ENCODE results near the gene NSFL1C.
"Not testable (repeated sequence)": the region's sequence is repeated elsewhere in the genome, so short reads cannot be mapped to it uniquely, and the experiment has no call there.

Gene NSFL1C

DNA sequence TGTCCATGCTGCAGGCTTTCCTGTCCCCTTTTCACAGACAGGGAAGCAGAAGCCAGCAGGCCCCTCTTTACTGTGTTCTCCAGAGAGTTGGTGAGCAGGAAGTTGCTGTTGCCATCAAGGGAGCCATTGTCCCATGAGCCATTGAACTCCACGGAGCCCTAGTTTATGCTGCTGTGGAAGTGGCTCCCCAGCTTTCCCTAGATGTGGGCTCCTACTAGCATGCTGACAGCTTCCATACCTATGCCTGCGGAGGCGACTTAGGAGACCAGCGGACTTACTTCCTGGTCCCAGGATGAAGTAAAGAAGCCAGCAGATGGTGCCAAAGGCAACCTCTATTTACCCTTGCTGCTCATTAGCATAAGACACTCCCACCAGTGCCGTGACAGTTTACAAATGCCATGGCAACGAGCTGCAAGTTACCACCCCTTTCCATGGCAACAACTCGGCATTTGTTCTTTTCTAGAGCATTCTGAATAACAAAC, 43.0 kb downstream of the NSFL1C start:
- DNase-seq (ENCODE audit: low read depth, low spot score) = peak; percentile 78

DNA sequence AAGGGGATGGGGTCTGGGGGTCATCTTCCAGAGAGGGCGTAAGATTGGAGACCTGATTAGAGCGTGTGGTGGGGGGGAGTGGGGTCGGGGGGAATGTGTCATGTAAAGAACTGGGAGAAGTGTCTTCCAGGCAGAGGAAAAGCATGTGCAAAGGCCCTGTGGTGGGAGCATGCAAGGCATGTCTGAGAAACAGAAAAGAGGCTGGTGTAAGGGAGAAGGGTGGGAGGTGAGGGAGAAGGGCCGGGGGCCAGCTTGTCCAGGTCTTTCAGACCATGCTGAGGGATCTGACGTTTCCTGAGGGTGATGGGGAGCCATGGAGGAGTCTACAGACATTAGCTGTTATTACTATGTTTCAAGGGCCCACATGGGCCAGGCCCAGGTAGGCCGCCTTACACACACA, 43.4 kb downstream of the NSFL1C start:
- DNase-seq (ENCODE audit: low read depth, low spot score) = no peak

DNA sequence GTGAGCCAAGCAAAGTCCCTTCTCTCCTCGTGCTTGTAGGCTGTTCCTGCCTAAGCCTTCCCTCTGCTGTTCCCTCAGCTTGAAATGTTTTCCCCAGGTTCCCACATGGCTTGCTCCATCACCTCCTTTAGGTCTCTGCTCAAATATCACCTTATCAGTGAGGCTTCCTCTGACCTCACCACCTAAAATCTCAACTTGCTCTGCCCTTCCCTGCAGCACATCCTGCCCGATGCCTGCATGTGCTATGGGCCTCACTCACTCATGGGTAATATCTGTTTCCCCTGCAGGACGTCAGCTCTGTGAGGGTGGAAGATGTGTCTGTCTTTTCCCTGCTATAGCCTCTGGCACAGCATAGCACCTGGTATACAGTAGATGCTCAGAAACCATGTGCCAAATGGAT, 43.9 kb downstream of the NSFL1C start:
- DNase-seq (ENCODE audit: low read depth, low spot score) = no peak

DNA sequence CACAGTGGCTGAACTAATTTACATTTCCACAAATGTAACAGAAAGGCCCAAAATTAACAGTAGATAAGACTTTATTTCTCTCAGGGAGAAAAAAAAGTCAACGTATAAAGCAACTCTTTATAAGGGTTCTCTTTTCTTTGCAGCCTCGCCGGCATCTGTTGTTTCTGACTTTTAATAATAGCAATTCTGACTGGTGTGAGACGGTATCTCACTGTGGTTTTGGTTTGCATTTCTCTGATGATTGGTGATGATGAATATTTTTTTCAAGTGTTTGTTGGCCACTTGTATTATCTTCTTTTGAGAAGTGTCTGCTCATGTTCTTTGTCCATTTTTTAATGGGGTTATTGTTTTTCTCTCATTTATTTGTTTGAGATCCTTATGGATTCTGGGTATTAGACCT, 46.6 kb downstream of the NSFL1C start:
- DNase-seq (ENCODE audit: low read depth, low spot score) = no peak

DNA sequence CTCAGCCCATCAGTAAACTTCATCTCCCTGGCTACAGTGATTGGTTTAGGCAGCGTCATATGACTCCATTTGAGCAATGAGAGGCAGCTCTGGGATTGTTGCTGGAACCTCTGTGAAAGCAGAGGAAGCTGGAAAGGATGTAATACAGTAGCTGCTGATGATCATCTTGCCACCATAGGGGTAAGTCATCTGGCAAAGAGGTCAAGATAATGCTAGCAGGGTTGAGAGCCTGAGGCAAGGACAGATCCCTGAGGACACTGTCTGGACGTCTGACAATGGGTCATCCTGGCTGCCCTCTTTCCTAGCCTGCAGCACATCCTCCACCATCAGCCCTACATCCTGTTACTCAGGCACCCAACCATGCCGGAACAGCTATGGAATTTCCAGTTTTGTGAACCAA, 48.3 kb downstream of the NSFL1C start:
- no peak for DNase-seq (ENCODE audit: low read depth, low spot score)

DNA sequence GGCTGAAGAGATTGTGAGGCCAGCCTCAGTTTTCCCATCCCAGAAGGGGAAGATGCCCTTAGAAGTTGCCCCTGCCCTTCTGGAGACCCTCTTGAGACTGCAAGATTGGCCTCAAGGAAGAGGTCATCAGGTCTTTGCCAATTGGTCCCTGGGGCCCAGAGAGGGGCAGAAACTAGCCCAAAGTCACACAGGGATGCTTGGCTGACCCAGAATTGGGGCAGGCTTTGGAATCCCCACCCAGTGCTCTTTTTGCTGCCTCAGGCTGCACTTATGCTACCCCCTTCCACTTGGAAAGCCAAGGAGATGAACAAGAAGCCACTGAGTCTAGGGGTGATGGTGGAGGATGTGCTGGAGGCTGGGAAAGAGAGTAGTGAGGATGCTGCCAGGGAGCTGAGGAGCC, 48.9 kb downstream of the NSFL1C start:
- no peak for DNase-seq (ENCODE audit: low read depth, low spot score)

DNA sequence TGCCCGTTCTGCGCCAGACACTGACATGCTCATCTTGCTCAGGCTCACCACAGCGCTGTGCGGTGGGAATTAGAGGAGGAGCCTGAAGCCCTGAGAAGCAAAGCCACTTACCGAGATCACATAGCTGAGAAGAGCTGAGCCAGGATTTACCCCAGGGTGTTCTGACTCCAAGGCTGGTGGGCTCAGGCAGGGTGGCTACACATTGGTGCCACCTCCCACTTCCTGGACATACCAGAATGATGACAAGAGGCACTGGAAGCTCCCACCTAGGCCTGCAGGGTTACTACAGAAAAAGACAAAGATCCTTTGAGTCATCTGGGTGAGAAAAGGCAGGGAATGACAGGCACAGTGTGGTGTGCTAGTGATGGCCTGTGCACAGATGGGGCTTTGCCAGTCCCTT, 49.4 kb downstream of the NSFL1C start:
- DNase-seq (ENCODE audit: low read depth, low spot score) = peak; percentile 14

DNA sequence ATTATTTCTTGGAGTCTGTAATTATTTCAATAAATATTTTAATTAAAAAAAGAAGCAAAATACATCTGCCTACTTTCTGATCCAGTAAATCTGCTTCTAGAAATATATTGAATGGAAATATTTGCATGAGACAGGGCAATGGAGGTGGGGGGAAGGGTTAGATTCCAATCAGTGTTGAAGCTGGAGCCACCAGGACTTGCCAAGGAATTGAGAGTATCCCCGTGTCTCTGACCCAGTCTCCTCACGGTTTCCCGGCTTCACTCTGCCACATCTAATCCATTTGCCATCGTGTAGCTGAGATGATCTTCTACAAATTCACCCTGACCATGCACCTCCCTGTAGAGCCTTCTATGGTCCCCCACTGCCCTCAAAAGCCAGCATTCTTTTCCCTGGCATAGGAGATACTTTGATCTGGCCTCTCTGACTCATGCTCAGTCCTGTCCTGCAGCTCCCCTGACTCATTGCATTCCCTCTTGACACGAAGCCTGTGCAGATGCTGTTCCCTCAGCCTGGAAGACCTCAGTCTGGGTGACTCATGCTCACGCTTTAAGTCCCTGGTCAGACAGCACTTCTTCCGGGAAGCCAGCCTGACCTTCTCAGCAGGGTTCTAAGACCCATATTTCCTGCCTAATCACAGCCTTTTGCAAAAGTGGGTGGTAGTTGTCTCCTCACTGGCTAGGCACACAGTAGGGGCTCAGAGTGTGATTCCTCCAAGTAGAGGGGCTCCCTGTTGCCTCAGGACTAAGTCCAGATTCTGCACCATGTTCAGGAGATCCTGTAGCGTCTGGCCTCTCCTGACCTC, 50.8 kb downstream of the NSFL1C start:
- DNase-seq (ENCODE audit: low read depth, low spot score) = peak; percentile 72

DNA sequence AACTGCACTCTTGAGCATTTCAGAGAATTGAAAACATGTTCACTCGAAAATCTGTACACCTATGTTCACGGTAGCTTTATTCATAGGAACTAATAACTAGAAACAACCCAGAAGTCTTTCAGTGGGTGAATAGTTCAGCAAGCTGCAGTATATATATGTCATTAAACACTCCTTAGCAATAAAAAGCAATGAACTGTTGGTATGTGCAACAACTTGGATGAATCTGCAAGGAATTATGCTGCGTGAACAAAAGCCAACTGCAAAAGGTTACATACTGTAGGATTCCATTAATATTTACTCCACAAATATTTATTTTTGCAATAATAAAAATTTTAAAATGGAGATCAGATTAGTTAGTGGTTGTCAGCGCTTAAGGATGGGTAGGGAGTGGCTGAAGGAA, 51.7 kb downstream of the NSFL1C start:
- DNase-seq (ENCODE audit: low read depth, low spot score) = no peak

DNA sequence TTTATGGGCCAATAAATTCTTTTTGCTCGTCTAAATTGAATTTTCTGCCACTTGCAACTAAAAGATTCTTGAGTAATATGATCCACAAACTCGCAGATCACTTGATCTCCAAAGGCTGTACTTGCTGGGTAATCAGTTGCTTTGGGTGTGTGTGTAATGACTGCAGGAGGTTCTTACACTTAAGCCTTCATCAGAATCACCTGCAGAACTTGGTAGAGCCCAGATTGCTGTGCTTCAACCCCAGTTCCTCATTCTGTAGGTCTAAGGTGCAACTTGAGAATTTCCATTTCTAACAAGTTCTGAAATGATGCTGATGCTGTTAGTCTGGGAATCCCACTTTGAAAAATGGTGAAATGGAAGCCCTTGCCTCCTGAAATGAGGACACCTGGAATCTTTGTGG, 60.8 kb downstream of the NSFL1C start:
- DNase-seq (ENCODE audit: low read depth, low spot score) = no peak

DNA sequence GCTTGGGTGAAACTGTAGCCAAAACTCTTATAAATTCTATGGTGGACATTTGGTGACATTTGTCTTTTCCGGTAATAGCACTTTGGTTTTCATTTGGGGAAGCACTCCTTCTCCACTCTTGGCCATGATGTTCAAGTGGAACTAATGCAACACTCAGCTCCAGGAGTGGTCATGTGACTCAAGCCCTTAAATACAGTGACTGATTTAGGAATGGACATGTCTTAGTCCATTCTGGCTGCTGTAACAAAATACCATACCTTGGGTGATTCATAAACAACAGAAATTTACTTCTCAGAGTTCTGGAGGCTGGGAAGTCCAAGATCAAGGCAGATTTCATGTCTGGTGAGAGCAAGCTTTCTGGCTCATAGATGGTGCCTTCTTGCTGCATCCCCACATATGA, 63.0 kb downstream of the NSFL1C start:
- DNase-seq (ENCODE audit: low read depth, low spot score) = no peak

DNA sequence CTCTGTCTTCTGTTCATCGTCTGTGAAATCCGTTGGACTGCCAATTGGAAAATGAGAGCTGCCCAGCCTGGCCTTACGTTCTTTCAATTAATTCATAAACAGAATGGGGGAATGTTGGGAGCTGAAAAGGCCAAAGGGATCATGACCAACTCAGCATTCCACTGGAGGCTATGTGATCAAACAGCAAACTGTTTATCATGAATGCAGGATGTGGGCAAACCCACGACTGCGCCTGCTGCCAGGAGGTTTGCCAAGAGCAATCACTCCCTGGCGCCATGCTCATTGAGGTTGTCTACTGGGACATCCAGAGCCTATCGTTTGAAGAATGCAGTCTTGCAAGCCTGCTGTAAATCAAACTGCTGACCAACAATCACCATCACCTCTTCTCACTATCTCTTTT, 64.5 kb downstream of the NSFL1C start:
- peak; percentile 60 for DNase-seq (ENCODE audit: low read depth, low spot score)

DNA sequence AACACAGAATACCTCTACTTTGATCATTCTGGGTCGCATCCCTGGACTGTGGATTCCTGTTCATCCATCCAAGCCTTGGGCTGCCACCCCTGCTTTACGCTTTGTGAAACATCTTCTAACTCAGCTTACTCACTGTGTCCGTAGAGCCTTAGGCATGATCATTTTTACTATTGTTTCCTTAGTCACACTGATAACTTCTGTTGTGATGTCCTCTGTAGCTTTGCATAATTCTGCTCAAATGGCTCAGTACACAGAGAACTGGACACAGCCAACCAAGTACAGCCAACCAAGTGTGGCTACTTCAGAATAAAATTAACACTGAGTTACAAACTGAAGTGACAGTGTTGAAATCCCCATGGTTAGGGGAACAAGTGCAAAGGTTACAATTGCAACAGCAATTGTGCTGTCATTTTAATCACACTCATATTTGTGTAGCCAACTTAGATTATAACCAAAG, 65.2 kb downstream of the NSFL1C start:
- DNase-seq (ENCODE audit: low read depth, low spot score) = no peak

DNA sequence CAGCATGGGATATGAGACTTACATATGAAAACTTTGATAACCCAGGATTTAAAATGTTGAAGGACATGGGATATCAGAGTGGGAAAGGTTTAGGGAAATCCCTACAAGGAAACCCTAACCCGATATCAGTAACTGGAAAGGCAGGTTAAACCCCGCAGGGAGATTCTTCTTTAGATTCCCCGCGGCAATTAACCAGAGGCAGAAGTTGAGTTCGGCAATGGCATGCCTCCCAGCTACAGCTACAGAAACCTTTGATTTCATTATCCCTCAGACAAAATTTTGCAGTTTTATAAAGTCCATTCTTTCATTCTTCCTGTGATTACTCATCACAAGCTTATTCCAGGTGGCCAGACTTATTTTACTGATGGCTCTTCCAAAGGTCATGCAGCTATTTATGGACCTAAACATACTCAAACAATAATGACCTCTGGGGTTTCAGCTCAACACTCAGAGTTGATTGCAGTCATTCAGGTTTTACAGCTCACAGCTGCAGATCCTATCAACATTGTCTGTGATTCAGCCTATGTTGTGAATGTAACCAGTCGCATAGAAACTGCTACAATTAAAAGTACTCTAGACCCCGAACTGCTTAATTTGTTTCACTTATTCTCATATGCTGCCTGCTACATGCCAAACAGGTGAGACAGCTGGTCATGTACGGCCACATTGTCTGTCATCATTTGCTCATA, 66.8 kb downstream of the NSFL1C start:
- peak; percentile 14 for DNase-seq (ENCODE audit: low read depth, low spot score)

DNA sequence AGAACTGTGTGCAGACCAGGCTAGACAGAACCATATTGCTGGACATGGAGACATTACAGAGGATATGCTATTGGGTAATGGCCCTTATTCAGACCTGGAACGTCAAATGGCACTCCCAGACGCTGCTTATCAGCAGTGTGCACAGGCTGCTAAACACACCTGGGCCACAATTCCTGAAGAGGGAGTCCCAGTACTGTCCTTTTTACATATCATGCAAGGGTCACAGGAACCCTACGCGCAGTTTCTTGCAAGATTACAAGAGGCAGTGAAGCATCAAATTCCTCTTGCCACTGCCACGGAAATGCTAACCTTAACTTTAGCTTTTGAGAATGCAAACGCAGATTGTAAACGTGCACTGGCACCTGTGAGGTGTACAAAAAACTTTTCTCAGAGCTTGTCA, 68.5 kb downstream of the NSFL1C start:
- not testable (repeated sequence) for DNase-seq (ENCODE audit: low read depth, low spot score)

DNA sequence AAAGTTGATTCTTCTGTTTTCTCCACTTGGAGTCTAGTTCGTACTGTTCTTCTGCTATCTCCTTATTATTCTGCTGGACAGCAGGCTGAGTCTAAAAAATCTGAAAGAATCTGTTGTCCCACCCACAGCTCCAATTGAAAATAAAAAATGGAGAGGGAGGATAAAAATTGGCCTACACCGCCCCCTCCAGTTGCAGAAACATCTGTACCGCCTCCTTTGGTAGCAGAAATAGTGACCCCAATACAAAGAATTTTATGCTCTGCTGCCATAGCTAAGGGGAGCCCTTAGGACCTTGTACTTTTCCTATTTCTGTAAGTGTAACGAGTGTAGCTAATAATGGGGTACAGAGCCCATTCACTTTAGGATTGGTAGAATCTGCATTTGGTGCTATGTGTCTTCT, 68.9 kb downstream of the NSFL1C start:
- DNase-seq (ENCODE audit: low read depth, low spot score) = no peak

DNA sequence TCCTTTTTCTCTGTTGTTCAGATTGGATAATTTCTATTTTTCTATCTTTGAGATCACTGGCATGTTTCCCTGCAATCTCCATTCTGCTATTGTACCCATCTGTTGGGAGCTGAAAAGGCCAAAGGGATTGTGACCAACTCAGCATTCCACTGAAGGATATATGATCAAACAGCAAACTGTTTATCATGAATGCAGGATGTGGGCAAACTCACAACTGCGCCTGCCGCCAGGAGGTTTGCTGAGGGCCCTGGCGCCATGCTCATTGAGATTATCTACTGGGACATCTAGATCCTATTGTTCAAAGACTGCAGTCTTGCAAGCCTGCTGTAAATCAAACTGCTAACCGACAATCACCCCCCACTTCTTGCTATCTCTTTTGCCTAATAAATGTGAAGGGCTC, 69.9 kb downstream of the NSFL1C start:
- DNase-seq (ENCODE audit: low read depth, low spot score) = no peak

DNA sequence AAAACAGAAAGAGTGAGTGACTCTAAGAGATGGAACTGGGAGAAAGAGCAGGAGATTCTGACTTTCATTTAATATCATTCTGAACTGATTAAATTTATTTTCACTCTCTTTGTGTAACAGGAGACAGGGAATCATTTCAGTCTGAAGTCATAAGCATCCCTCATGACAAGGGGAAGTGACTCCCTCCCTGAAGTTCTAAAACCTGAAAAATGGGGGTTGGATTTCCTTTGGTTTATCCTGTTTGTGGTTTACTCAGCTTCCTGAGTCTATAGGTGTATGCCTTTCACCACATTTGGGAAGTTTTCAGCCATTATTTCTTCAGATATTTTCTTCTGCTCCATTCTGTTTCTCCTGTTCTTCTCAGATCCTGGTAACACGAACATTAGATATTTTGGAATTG, 70.4 kb downstream of the NSFL1C start:
- DNase-seq (ENCODE audit: low read depth, low spot score) = no peak

DNA sequence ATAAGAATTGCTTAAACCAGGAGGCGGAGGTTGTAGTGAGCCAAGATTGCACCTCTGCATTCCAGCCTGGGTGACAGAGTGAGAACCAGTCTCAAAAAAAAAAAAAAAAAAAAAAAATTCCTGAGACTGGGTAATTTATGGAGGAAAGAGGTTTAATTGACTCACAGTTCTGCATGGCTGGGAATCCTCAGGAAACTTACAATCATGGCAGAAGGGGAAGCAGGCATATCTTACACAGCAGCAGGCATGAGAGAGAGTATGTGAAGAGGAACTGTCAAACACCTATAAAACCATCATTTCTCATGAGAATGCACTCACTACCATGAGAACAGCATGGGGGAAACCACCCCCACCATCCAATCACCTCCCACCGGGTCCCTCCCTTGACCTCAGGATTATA, 72.0 kb downstream of the NSFL1C start:
- DNase-seq (ENCODE audit: low read depth, low spot score) = no peak

DNA sequence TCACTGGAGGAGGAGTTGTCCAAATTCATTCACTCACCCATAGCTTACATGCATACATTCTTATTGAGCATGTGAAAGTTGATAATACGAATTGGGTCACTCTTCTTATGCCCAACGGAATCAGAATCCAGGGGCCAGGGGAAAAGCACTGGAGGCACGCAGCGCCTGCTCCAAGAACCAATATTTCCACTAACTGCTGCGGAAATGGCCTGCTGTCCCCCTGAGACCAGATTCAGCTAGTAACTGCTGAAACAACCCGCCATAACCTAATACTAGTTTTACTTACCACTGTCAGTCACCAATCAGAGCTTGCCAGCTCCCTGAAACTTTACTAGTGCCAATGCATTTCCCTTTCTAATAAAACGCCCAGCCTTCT, 73.2 kb downstream of the NSFL1C start:
- no peak for DNase-seq (ENCODE audit: low read depth, low spot score)

DNA sequence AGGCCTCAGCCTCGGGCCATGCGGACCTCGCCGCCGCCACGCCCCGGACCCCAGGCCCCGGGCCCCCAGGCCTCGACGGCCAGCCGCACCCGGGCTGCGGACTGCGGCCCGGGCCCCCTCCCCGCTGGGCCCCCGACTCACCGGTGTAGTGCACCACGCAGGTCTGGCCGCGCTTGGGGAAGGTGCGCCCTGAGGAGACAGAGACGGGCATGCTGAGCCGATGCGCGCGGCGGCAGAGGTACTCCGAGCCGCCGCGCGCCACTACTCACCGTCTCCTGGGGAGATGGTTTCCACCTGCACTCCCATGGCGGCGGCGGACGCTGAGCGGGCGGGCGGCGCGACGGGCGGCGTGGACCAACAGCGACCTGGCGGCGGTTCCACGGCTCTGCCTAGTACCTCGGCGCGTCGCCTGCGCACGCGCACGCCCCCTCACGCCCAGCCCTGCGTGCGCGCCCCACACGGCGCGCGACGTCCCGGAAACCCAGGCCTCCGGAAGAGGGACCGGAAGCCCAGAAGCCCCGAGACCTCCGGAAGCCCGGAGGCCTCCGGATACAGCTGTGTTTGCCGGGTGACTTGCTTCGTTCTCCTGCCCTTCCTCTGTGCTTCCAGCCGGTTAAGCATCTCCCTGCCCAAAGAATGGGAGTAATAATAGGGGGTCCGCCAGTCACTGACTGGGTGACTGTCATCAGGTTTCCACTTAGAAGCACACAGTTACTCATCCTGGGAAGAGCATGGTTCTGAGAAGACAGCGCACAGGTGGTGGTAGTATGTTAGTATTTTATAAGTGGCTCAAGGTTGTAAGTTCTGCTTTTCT, 73.7 kb downstream of the NSFL1C start, which contains the start of gene FKBP1A:
Gene FKBP1A (minus strand): TSS at position 362 of the 814 bp plus-strand sequence. CDS start 56 bp downstream, at position 306.
- peak; percentile 97 for DNase-seq (ENCODE audit: low read depth, low spot score)

DNA sequence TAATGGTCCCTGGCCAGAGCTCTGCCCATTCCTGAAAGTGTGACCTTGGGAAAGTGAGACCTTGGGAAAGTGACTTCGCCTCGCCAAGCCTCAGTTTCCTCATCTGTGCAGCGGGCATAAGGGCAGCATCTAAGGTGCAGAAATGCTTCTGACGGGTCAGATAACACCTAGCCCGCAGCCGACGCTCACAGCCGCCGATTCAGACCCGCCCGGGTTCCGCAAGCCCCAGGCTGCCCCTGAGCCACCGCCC, 74.3 kb downstream of the NSFL1C start:
- DNase-seq (ENCODE audit: low read depth, low spot score) = no peak

All from astrocyte of the hippocampus (primary cell).